ENCODE measurements around the gene CDK18. TPM values are rescaled to one million over a fixed set of nuclear protein-coding genes. Genes with fewer than 3 reads are reported as not detected.

CDK18 gene
- polyA plus RNA-seq, 1 donor (not counting 4 experiments of a cell fraction or from before 2014, with no cell fraction given) = 10.9 TPM

GRCh38 chr1:205569411-205570172 is 65.1 kb downstream of the CDK18 start:
- DNase-seq (ENCODE audit: low read depth, low spot score) (no peak), FAIRE-seq (no peak)
- Histone ChIP-seq H3K9ac (ENCODE audit: control insufficient read depth, extremely low read depth, insufficient read depth, low read length) (no peak overlapping the region), H3K36me3 (ENCODE audit: control insufficient read depth in 2 of 2, extremely low read depth in 1 of 2, insufficient read depth in 2 of 2, low read length in 2 of 2) (no peaks in the 10 kb centered on the region), H3K9me1 (ENCODE audit: control insufficient read depth, extremely low read depth, insufficient read depth, low read length) (no peaks in the 10 kb centered on the region), H3K79me2 (ENCODE audit: control insufficient read depth, insufficient read depth, low read length) (no peaks in the 10 kb centered on the region), H3K4me2 (ENCODE audit: control insufficient read depth, extremely low read depth, insufficient read depth, low read depth, low read length) (no peak overlapping the region), H4K20me1 (ENCODE audit: control insufficient read depth, extremely low read depth, insufficient read depth, low read length) (no peaks in the 10 kb centered on the region), H3K27ac (ENCODE audit: control insufficient read depth, insufficient read depth, low read length) (no peak overlapping the region), H3K4me1 (ENCODE audit: control insufficient read depth, extremely low read depth, insufficient read depth, low read length) (no peaks in the 10 kb centered on the region), H3K4me3 (ENCODE audit: control insufficient read depth in 2 of 3, extremely low read depth in 1 of 3, insufficient read depth in 2 of 3, low read depth in 1 of 3, low read length in 3 of 3) (no peak overlapping the region), H2AFZ (ENCODE audit: control insufficient read depth, low read length) (no peak overlapping the region), H3K9me3 (ENCODE audit: control insufficient read depth, low read depth, low read length) (no peaks in the 10 kb centered on the region), H3K27me3 (ENCODE audit: control insufficient read depth, extremely low read depth, insufficient read depth, low read length) (peaks cover 56% of the 10 kb centered on the region)
- TF ChIP-seq EZH2 (IDR thresholded peaks at IDR 0.05; ENCODE audit: low read length) (no peak), CTCF (optimal IDR thresholded peaks at IDR 0.05 in 1 of 3, IDR thresholded peaks at IDR 0.05 in 1 of 3, conservative IDR thresholded peaks at IDR 0.05 in 1 of 3; ENCODE audit: extremely low read depth in 1 of 3, insufficient read depth in 2 of 3, low read length in 3 of 3) (no peak)
- dilution Hi-C loops (cut with MboI; ENCODE audit: extremely low pct_ligation_motif_present, low sequenced_read_pairs) = no loop called here

- no peaks in the 10 kb centered on the region for H4K20me1 ChIP-seq (ENCODE audit: control insufficient read depth, extremely low read depth, insufficient read depth, low read length)
- TF ChIP-seq EZH2 (IDR thresholded peaks at IDR 0.05; ENCODE audit: low read length) (no peak), CTCF (optimal IDR thresholded peaks at IDR 0.05 in 1 of 3, IDR thresholded peaks at IDR 0.05 in 1 of 3, conservative IDR thresholded peaks at IDR 0.05 in 1 of 3; ENCODE audit: extremely low read depth in 1 of 3, insufficient read depth in 2 of 3, low read length in 3 of 3) (no peak)
- FAIRE-seq = no peak
Observed at GRCh38 chr1:205570173-205570501, 65.7 kb downstream of the CDK18 start.

More at GRCh38 chr1:205570173-205570501, 65.7 kb downstream of the CDK18 start:
- DNase-seq (ENCODE audit: low read depth, low spot score) = no peak
- H2AFZ ChIP-seq (ENCODE audit: control insufficient read depth, low read length) = no peak overlapping the region
- no peaks in the 10 kb centered on the region for H3K79me2 ChIP-seq (ENCODE audit: control insufficient read depth, insufficient read depth, low read length)
- no peaks in the 10 kb centered on the region for H3K9me1 ChIP-seq (ENCODE audit: control insufficient read depth, extremely low read depth, insufficient read depth, low read length)
- H3K4me1 ChIP-seq (ENCODE audit: control insufficient read depth, extremely low read depth, insufficient read depth, low read length) = no peaks in the 10 kb centered on the region
- no peak overlapping the region for H3K4me2 ChIP-seq (ENCODE audit: control insufficient read depth, extremely low read depth, insufficient read depth, low read depth, low read length)
- H3K9ac ChIP-seq (ENCODE audit: control insufficient read depth, extremely low read depth, insufficient read depth, low read length) = no peak overlapping the region
- H3K4me3 ChIP-seq (ENCODE audit: control insufficient read depth in 2 of 3, extremely low read depth in 1 of 3, insufficient read depth in 2 of 3, low read depth in 1 of 3, low read length in 3 of 3) = no peak overlapping the region
- no peaks in the 10 kb centered on the region for H3K9me3 ChIP-seq (ENCODE audit: control insufficient read depth, low read depth, low read length)
- peaks cover 62% of the 10 kb centered on the region for H3K27me3 ChIP-seq (ENCODE audit: control insufficient read depth, extremely low read depth, insufficient read depth, low read length)
- no peak overlapping the region for H3K27ac ChIP-seq (ENCODE audit: control insufficient read depth, insufficient read depth, low read length)
- no peaks in the 10 kb centered on the region for H3K36me3 ChIP-seq (ENCODE audit: control insufficient read depth in 2 of 2, extremely low read depth in 1 of 2, insufficient read depth in 2 of 2, low read length in 2 of 2)
- dilution Hi-C loops (cut with MboI; ENCODE audit: extremely low pct_ligation_motif_present, low sequenced_read_pairs) = no loop called here

Data from keratinocyte (primary cell).